Neural cell (in vitro differentiated cells): ENCODE measurements around the gene VPS13D.

Experiments used
- CTCF ChIP-seq: fragments of 450-650 bp; IDR thresholded peaks from 2 replicates; pipeline ENCODE4 v1.5.1; 2014; ENCODE audit warnings: antibody characterized with exemption, mild to moderate bottlenecking, moderate library complexity; ENCODE audit not compliant: poor library complexity, severe bottlenecking
- POLR2AphosphoS5 ChIP-seq: IDR thresholded peaks from 2 replicates; pipeline ENCODE4 v1.6.1; 2012

- no peak for TF ChIP-seq CTCF
- TF ChIP-seq POLR2AphosphoS5 = no peak
Observed at GRCh38 chr1:12487520-12487919, 257.7 kb downstream of the VPS13D start.
